ENCODE results near the gene ULBP3. TPM values are rescaled to one million over a fixed set of nuclear protein-coding genes. Genes with fewer than 3 reads are reported as not detected.

The ULBP3 gene
- total and polyA plus RNA-seq, 2 donors (not counting 1 experiment from before 2014, with no cell fraction given) = 0.10 to 0.69 TPM

GRCh38 chr6:150069706-150070105, 785 bp upstream of the ULBP3 start:
- intact Hi-C loops (cut with micrococcal nuclease) = loop anchor here (1.0 to 10.0 kb wide), 2 partner anchors 64 to 1255 kb away; no protein-coding TSS in a partner anchor
- DNase-seq = peak; percentile 35
- no peaks in the 10 kb centered on the region for H3K9me3 Mint-ChIP-seq (ENCODE audit: insufficient read depth)
- ChIA-PET POLR2A (no interaction called here), CTCF (interaction anchor here (0.8 to 2.2 kb wide), 4 partner anchors 10 to 325 kb away, joined by 3 to 29 read pairs (median 12); no protein-coding TSS in a partner anchor)
- H3K27ac Mint-ChIP-seq = no peak overlapping the region
- H3K4me3 Mint-ChIP-seq = peak overlapping the region; percentile 64
- Histone ChIP-seq H3K4me2 (replicated peaks; ENCODE audit: low read depth, low read length, poor library complexity, severe bottlenecking) (peak overlapping the region; percentile 84), H3K4me3 (ENCODE audit: control extremely low read depth in 1 of 5, extremely low read depth in 1 of 5, insufficient read depth in 1 of 5, low read depth in 2 of 5, low read length in 4 of 5) (peak overlapping the region in 2 of 5 experiments; percentile 70), H3K36me3 (replicated peaks in 1 of 2; ENCODE audit: control extremely low read depth in 1 of 2, control insufficient read depth in 1 of 2, extremely low read depth in 1 of 2, insufficient read depth in 2 of 2, low read length in 1 of 2) (no peaks in the 10 kb centered on the region), H3K79me2 (ENCODE audit: control insufficient read depth, insufficient read depth, low read length) (no peaks in the 10 kb centered on the region), H4K20me1 (ENCODE audit: control insufficient read depth, insufficient read depth, low read length, poor library complexity, severe bottlenecking) (no peaks in the 10 kb centered on the region), H3K9ac (ENCODE audit: low read length) (no peak overlapping the region), H3K27ac (ENCODE audit: low read length in 2 of 2) (no peak overlapping the region), H3K27me3 (replicated peaks in 1 of 4; ENCODE audit: control extremely low read depth in 1 of 4, control insufficient read depth in 3 of 4, insufficient read depth in 4 of 4, low read length in 3 of 4) (peaks cover 0 to 25% (median 6%) of the 10 kb centered on the region in 4 experiments), H2AFZ (ENCODE audit: insufficient read depth, low read depth, low read length, poor library complexity, severe bottlenecking) (no peak overlapping the region), H3K4me1 (ENCODE audit: control insufficient read depth in 2 of 2, insufficient read depth in 2 of 2, low read length in 2 of 2) (peaks cover 5 to 18% of the 10 kb centered on the region in 2 donors), H3K9me3 (ENCODE audit: control extremely low read depth in 1 of 3, control insufficient read depth in 2 of 3, insufficient read depth in 1 of 3, low read length in 2 of 3) (no peaks in the 10 kb centered on the region)
- no peak for ATAC-seq (ENCODE audit: low read depth)
- H3K27me3 Mint-ChIP-seq = peaks cover 21% of the 10 kb centered on the region
- no peak for TF ChIP-seq EZH2 (IDR thresholded peaks at IDR 0.05; ENCODE audit: borderline replicate concordance, insufficient read depth, low read depth, low read length, poor library complexity, severe bottlenecking)
- TF ChIP-seq CTCF (IDR thresholded peaks at IDR 0.05) = no peak
- H3K4me1 Mint-ChIP-seq = peaks cover 23% of the 10 kb centered on the region
- 80% methylated on average over 11 of the region's 11 CpGs for WGBS (ENCODE audit: insufficient coverage)

GRCh38 chr6:150068151-150068550, 770 bp downstream of the ULBP3 start:
- 53% methylated on average over 4 of the region's 4 CpGs for WGBS (ENCODE audit: insufficient coverage)
- TF ChIP-seq EZH2 (IDR thresholded peaks at IDR 0.05; ENCODE audit: borderline replicate concordance, insufficient read depth, low read depth, low read length, poor library complexity, severe bottlenecking) (no peak), CTCF (IDR thresholded peaks at IDR 0.05) (no peak)
- H4K20me1 ChIP-seq (ENCODE audit: control insufficient read depth, insufficient read depth, low read length, poor library complexity, severe bottlenecking) = no peaks in the 10 kb centered on the region
- H2AFZ ChIP-seq (ENCODE audit: insufficient read depth, low read depth, low read length, poor library complexity, severe bottlenecking) = peak overlapping the region; percentile 92
- H3K4me3 ChIP-seq (ENCODE audit: control extremely low read depth in 1 of 5, extremely low read depth in 1 of 5, insufficient read depth in 1 of 5, low read depth in 2 of 5, low read length in 4 of 5) = peak overlapping the region; percentile 11 to 71 (median 70)
- H3K27me3 ChIP-seq (replicated peaks in 1 of 4; ENCODE audit: control extremely low read depth in 1 of 4, control insufficient read depth in 3 of 4, insufficient read depth in 4 of 4, low read length in 3 of 4) = peaks cover 0 to 21% (median 2%) of the 10 kb centered on the region in 4 experiments
- Mint-ChIP-seq H3K4me3 (peak overlapping the region; percentile 87), H3K27ac (no peak overlapping the region), H3K9me3 (ENCODE audit: insufficient read depth) (no peaks in the 10 kb centered on the region), H3K4me1 (peaks cover 23% of the 10 kb centered on the region), H3K27me3 (peaks cover 14% of the 10 kb centered on the region)
- peak; percentile 35 for DNase-seq
- POLR2A ChIA-PET = no interaction called here
- H3K4me1 ChIP-seq (ENCODE audit: control insufficient read depth in 2 of 2, insufficient read depth in 2 of 2, low read length in 2 of 2) = peaks cover 5 to 18% of the 10 kb centered on the region in 2 donors
- H3K27ac ChIP-seq (ENCODE audit: low read length in 2 of 2) = no peak overlapping the region
- H3K4me2 ChIP-seq (replicated peaks; ENCODE audit: low read depth, low read length, poor library complexity, severe bottlenecking) = peak overlapping the region; percentile 84
- H3K79me2 ChIP-seq (ENCODE audit: control insufficient read depth, insufficient read depth, low read length) = no peaks in the 10 kb centered on the region
- no peaks in the 10 kb centered on the region for H3K9me3 ChIP-seq (ENCODE audit: control extremely low read depth in 1 of 3, control insufficient read depth in 2 of 3, insufficient read depth in 1 of 3, low read length in 2 of 3)
- CTCF ChIA-PET = interaction anchor here (0.7 kb wide), 1 partner anchor 12 kb away, joined by 3 read pairs; no protein-coding TSS in a partner anchor
- intact Hi-C loops (cut with micrococcal nuclease) = no loop called here
- no peaks in the 10 kb centered on the region for H3K36me3 ChIP-seq (replicated peaks in 1 of 2; ENCODE audit: control extremely low read depth in 1 of 2, control insufficient read depth in 1 of 2, extremely low read depth in 1 of 2, insufficient read depth in 2 of 2, low read length in 1 of 2)
- ATAC-seq (ENCODE audit: low read depth) = no peak
- peak overlapping the region; percentile 72 for H3K9ac ChIP-seq (ENCODE audit: low read length)
